NCI-H2081 (cell line): Measurements from ENCODE around the gene RASAL1.
"Not testable (repeated sequence)": the region's sequence is repeated elsewhere in the genome, so short reads cannot be mapped to it uniquely, and the experiment has no call there.

Experiments
- DNase-seq, 2 experiments: peaks; one replicate each; lab custom pipeline; 2025; lab: John Stamatoyannopoulos, UW

RASAL1 gene

DNA sequence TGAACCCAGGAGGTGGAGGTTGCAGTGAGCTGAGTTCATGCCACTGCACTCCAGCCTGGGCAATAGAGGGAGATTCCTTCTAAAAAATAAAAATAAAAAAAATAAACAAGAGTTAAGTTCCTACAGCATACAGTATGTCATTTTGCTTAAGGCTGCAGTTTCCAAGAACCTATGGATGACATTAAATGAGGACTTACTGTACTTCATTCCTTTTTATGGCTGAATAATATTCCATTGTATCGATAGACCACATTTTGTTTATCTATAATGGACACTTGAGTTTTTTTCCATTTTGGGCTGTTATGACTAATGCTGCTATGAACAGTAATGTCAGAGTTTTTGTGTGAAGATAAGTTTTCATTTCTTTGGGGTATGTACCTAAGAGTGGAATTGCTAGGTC, 17.4 kb downstream of the RASAL1 start:
- DNase-seq = no peak

DNA sequence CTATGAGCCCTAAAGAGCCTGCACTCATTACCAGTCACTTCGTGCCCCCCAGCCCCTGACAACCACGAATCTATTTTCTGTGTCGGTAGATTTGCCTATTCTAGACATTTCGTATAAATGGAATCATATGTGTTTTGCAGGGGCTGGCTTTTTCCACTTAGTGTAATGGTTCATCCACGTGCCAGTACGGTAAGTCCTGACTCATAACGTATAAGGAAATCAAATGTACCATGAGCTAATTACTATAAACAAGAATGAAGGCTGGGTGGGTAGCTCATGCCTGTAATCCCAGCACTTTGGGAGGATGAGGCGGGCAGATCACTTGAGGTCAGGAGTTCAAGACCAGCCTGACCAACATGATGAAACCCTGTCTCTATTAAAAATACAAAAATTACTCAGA, 17.9 kb downstream of the RASAL1 start:
- not testable (repeated sequence) for DNase-seq

DNA sequence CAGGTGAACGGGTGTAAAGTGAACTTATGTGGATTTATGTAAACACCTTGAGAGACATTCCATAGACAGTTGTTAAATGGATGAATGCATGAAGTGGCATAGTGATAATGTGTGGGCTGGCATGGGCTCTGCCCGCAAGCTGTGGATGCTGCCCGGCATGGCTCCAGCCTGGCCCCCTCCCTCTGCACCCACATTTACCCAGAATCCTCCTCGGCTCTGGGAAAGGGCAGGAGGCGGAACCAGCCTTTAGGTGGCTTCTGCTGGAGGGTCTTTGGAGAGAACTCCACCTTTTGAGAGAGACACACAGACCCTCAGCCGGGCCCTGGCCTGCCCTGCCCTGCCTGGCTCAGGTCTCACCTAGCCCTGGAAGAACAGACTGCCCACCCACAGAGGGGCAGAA, 18.7 kb downstream of the RASAL1 start:
- DNase-seq = no peak

DNA sequence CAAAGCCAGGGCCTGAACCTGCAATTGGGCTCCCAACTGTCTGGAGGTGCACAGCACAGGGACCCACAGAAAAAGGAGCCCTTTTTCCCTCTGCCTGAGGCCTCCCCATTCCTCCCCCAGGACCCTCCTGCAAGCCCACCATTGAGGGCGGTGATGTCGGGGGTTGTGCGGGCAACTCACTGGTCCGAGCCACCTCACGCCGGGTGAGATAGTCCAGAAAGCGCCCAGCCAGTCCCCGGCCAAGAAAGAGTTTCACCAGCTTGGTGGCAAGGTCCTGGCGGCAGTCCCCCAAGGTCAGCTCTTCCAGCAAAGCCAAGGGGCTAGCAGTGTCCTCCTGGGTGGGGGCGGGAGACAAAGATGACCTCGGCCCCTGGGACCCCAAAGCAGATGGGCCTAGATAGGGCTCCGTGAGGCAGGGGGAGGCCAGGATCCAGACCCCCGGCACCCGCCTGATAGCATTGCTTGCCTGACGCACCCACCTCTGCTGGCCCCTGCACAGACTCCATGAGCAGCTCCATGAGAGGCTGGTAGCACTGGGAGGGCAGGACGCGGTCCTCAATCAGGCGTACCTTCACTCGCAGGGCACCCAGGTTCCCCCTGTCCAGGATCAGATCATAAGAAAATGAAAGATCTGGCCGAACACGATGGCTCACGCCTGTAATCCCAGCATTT, 20.0 kb downstream of the RASAL1 start:
- DNase-seq = no peak

DNA sequence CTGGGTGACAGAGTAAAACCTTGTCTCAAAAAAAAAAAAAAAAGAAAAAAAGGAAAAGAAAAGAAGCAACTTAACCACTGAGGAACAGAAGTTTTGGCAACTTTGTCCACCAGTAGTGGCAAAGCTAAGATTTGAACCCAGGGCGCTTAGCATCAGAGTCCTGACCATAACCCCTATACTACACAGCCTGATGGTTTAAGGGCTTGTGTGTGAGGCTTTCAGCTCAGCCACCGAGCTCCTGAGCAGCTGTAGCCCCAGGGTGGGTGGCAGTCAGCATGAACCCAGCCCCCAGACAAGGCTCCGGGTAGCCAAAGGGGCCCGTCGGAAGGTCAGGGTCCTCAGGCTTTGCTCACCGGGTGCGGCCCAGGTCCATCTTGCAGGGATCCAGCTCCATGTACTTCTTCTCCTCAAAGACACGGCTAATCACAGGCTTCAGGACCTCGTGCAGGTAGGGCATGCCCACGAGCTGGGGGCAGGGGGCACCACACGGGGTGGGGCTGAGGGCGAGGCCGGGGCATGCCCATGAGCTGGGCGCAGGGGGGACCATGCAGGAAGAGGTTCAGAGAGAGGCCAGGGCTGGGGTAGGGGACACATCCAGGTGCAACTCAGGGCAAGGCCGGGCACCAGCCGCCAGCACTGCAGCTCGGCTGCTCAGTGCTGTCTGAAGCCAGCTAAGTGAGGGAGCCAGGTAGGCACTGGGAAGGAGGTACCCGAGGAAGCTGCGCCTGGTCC, 20.9 kb downstream of the RASAL1 start:
- DNase-seq = no peak

DNA sequence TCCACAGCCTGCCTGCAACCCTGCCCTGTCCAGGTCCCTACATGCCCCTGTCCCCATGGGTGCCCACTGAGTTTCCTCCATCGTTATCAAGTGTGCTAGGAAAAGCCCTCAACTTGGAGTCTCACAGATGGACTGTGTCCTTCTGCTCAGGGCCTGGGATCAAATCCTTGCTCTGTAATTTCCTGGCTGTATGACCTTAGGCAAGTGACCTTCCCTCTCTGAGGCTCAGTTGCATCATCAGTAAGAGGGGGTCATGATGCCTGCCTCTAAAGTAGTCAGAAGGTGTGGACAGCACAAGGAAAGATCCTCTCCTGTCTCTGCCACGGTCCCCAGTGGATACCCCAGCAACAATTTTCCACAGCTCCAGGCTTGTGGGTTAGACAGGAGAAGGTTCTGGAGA, 22.2 kb downstream of the RASAL1 start:
- no peak for DNase-seq

DNA sequence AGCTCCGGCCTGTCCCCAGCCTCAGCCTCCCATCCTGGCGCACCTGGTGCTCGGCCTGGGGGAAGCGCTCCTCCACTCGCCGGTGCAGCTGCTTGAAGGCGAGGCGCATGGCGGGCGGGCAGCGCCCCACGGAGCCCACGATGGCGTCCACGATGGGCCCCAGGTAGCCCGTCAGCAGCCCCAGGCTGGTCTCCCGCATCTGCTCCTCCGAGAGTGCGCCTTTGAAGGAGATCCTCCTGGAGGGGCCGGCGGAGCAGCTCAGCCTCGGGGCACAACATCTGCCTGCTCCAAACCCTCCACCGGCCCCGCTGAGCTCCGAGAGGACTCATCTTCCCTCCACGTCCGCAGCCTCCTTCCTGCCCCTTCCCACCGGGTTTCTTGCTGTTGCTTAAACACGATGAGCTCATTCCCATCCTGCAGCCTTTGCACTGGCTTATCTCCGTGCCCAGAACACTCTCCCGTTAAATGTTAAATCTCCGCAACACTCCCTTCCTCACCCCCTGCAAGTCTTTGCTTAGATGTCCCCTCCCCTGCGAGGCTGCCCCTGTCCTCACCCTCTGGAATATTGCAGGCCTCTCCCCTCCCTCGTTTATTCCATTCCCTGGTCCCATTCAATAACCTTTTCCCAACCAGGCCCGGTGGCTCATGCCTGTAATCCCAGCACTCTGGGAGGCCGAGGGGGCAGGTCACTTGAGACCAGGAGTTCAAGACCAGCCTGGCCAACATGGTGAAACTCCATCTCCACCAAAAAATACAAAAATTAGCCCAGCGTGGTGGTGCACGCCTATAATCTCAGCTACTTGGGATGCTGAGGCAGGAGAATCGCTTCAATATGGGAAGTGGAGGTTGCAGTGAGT, 23.3 kb downstream of the RASAL1 start:
- no peak for DNase-seq

DNA sequence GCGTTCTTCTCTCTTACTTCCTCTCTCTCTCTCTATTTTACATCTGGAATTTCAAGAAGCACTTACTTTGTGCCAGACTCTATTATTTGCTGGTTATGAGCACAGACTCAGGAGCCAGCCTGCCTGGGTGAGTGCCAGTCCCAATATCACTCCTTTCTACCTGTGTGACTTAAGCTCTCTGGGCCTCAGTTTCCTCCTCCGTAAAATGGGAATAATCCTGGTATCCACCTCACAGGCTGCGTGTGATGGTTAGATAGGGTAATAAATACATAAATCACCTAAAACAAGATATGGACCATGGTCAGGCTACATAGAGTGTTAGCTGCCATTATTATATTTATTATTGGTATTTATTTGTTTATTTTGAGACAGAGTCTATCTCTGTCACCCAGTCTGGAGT, 24.3 kb downstream of the RASAL1 start:
- DNase-seq = no peak

DNA sequence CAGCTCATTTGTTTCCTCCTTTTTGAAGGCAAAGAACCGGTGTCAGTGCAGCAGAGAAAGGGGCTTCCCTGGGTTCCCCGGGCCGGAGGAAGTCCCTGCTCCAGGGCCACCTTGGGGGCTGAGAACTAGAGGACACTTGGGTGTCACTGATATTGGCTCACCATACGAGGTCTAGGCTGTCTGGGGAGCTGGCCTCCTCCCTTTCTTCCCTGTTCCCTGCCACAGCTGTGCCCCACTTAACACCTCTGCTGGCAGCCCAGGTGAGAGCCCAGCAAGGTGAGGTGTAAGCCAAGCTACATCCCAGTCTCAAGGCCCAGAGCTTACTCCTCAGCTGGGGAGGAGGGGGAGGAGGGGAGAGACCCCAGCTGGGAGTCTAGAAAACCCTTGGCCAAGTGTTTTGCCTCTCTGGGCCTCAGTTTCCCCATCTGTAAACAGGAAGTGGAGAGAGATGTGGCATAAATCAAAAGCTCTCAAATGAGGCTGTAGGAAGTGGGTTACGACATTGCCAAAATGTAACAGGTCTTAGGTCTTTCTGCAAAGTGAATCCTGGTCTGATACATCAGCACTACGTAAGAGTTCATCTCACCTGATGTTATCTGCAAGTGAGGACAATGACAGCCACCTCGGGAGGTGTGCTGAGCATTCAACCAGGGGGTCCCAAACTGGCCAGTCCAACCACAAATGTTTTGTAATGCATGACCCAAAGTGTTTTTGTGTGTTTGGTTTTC, 25.5 kb downstream of the RASAL1 start:
- no peak for DNase-seq

DNA sequence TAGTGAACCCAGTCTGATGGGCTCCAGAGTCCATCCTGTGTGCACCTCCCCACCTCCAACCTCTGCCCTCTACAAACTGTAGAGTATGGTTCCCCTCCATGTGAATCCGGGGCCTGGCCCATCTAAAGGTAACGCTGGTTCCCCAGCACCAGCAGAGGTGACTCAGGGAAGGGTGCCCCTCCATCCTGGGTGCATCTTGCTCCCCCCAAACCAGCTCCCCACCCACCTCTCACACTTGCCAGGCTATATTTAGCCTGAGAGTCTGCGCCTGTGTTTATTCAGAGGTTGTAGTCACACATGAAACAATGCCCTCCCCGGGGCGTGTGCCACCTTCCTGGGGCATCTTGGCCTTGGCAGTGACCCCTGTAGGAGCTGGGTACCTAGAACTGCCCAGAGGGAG, 26.2 kb downstream of the RASAL1 start:
- no peak for DNase-seq

DNA sequence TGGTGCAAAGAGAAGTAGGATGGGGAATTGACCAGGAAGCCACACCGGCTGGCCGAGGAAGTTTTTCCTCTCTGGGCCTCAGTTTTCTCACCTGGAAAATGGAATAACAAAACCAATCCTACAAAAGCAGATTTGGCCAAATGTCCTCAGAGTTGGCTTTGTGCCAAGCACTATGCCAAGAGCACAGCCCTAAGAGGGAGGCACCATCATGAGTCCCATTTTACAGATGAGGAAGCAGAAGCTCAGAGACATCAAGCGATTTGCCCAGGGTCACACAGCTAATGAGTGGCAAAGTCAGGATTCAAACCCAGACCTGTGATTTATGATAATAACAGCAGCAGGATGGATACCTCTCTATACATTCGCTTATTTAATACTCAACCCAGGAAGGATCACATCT, 27.3 kb downstream of the RASAL1 start:
- DNase-seq = no peak

DNA sequence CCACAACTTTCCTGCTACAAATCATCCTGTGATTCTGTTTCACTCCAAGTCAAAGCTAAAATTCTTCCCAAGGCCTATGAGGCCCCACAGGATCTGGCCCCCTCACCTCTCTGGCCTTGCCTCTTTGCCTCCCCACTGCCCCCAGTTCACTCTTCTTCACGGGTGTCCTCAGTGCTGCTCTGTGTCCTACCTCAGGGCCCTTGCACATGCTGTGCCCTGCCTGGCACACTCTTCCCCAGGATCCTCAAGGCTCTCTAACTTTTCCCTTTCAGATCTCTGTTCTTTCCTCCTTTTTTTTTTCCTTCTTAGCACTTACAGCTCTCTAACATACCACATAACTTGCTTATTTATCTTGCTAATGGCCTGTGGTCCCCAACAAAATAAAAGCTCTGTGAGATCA, 29.2 kb downstream of the RASAL1 start:
- no peak for DNase-seq

DNA sequence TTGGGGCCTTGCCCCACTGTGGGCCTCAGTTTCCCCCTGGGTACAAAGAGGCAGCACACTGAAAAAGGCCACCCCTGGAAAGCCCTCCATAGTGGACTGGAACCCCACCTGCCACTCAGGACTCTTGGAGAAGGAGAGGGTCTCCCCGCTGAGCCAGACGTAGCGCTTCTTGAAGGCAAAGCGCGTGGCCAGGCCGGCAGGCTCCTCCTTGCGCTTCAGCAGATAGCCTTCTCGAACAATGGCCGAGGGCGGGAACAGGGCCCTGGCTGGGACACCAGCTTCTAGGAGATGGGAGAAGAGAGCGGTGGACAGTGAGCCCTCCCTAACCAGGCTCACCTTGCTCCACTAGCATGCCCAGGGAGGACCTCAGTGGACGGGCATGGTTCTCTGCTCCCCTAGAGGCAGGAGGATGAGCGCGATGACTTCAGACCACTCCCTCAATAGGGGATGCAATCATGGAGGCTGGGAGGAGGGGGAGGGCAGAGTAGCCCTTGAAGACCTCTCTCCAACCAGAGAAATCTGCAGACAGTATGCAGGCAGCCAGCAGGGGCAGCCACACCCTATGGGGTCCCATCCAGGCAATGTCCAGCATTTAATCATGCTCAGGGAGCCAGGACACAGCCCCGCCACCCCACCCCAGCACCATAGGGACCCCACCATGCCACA, 29.8 kb downstream of the RASAL1 start:
- DNase-seq = no peak

DNA sequence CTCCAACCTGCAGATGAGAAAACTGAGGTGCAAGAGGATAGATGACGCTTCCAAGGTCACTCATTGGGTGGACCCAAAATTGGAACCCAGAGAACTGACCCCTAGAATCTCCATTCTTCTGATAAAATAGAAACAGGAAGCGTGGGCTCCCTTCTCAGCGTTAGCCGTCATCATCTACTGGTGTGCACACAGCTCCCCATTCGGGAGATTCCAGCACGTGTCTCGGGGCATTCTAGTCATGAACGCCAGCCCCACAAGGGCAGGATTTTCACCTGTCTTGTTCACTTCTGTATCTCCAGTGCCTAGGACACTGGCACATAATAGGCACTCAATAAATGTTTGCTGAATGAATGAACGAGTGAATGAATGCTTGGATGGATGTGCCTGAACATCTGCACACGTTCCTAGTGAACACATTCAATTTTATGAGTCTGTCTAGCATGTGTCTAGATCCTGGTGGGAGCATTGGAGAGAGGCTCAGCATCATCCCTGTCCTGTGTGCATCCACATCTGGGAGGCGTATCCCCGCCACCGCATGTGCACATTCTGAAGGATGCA, 30.5 kb downstream of the RASAL1 start:
- no peak for DNase-seq

DNA sequence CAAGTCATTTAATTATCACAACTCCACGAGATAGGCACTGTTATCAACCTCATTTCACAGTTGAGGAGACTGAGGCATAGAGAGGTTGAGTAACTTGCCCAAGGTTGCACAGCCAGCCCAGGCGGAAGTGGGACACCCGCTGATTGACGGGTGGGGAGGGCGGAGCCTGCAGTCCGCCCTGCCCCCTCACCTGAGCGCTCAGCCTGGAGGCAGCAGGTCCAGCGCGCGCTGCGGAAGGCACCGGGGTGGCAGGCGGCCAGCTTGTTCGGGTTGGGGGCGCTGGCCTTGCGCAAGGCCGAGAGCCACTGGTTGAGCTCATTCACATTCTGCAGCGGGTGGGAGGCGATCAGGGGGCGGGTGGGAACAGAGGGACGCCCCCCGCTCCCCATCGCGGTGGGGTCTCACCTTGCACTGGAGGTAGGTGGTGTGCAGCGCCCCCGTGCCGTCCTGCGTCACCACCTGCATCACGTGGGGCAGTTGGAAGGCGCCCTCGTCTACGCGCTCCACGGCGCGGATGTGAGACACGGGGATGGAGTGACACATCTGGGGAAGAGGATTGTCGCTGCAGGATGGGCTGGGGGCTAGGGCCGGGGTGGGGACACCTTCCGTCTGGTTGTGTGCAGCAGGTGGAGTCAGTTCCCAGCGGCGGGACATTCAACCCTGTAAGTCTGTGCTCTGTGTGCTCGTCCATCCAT, 31.7 kb downstream of the RASAL1 start:
- no peak for DNase-seq

DNA sequence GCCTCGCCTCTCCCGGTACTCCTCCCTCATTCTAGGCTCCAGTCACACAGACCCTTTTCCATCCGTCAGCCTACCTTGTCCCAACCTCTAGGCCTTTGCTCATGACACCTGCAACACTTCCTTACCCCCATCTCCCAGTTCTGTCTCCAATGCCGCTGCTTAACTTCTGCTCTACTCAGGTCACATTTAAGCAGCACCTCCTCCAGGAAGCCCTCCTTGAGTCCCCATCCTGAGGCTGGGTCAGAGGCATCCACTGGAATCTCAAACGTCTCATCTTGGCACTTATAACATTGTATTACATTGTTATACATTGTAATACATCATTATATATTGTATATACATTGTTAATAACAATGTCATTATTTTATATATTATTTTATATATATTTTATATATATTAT, 32.8 kb downstream of the RASAL1 start:
- DNase-seq = no peak

DNA sequence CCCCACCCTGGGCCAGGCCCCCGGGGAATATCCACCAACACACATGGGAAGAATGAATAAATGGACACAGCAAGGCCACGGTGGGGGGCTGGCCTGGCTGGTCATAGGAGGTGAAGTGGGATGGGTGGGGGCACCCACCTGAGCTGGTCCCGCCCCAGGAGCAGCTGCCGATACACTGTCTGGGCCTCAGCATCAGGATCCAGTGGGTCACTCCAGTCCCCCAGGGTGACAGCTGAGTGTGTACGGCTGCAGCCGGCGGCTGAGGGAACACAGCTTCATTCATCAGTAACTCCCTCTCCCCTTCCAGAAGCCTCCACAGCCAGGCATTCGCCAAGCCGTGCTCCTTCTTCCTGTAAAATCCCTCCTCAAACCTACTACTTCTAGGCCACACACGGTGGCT, 33.8 kb downstream of the RASAL1 start:
- DNase-seq = no peak

DNA sequence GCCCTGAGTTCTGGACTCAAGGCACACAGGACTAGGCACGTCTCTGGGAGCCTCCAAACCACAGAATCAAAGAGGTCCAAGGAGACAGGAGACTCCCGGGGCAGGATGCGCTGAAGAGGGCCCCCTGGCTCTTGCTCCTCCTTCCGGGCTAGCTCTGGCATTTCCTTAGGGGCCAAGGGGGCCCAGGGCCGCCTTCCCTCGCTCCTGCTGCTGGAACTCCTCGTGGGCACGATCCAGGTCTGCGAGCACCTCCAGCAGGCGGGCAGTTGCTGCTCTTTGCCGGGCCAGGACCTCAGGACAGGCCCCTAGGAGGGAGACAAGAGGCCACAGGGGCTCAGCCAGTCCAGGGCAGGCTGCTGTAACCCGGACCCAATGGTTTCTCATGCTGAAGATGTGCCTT, 35.8 kb downstream of the RASAL1 start:
- no peak for DNase-seq

DNA sequence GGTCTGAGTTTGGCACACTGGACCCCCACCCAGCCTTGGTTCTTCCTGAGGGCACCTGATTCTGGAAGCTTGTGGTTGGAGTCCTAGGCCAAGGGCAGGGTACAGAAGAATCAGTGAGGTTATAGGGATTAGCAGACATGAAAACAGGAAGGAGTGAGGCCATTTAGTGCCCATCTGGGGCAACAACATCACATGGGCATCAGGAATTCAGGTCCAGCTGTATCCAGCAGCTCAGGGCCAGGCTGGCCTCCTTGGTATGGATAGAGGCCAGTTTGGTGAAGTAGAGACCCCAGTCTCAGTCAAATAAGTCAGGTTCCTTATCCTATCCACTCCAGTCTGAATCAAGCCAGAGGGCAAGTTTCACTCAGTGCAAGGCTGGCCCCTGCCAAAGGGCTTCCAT, 36.2 kb downstream of the RASAL1 start:
- DNase-seq = no peak

DNA sequence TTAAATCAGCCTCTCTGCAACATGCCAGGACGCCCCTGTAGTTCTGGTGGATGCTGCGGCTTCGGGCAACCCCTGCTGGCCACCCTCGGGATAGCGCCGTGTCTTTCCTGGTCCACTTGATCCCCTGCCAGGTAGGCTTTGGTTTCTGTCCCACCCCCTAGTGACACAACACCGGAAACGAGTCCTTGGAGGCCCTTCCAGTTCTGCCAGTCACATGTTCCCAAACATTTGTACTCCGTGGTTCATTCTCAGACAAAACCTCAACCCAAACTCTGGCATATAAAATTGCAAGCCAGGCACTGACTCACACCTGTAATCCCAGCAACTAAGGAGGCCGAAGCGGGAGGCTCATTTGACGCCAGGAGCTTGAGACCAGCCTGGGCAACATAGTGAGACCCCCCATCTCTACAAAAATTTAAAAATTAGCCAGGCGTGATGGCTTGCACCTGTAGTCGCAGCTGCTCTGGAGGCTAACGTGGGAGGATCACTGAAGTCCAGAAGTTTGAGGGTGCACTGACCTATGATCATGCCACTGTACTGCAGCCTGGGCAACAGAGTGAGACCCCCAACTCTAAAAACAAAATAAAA, 37.0 kb downstream of the RASAL1 start:
- DNase-seq = peak; percentile 78 to 83
